ENCODE data around the gene BICD1. TPM values are rescaled to one million over a fixed set of nuclear protein-coding genes. Genes with fewer than 3 reads are reported as not detected.

Gene BICD1
- polyA plus RNA-seq, 1 donor = 9.0 TPM

DNA sequence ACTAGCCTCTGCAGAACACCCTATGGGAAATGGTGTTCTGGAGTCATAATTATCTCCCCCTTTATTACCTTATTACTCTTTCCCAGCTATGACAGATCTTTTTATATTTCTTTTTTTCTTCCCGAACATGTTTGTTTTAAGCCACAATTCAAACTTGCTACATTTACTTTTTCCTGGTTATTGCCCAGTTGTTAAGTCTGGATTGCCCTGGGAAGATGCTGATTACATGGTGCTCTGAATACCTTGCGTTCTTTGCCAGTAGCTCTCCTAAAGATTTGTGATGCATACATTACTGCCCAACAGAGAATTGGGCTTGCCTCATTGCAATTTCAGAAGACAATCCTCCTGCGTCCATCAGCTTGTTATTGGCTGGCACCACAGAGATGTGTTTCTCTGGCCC lies 174.5 kb downstream of the BICD1 start:
- no peak for DNase-seq (ENCODE audit: low read depth)

DNA sequence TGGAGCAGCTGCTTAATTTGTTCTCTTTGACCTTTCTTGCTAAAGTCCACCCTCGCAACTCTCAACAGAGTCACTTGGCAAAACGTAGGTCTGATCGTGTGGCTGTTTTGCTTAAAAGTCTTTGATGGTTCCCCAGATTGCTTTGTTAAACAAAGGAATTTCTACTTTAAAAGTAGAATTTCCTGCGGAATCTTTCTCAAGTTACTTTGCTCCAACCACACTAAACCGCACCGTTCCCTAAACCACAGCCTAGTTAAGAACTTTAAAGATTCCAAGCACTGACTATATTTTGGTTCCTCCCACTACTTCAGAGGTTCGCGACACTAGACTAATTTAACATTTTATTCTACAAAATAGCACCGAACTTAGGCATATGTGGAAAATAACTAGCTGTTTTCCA lies 177.9 kb downstream of the BICD1 start:
- no peak for DNase-seq (ENCODE audit: low read depth)

DNA sequence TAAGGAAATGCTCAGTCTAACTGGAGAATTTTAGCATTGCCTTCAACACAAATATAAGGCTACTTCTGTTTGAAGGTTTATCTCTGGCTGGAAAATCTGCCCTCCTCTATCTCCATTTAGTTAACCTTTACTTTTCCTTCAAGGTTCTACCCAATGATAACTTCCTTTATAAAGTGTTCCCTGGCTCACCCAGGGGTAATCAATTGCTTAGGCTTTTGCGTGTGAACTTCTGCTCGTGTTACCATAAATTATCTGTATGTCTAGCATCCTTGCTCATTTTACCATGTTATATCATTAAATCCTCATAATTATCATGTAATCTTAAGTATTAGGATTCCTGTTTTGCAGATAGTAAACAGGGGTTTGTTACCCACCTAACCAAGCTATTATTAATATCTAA lies 178.4 kb downstream of the BICD1 start:
- DNase-seq (ENCODE audit: low read depth) = no peak

DNA sequence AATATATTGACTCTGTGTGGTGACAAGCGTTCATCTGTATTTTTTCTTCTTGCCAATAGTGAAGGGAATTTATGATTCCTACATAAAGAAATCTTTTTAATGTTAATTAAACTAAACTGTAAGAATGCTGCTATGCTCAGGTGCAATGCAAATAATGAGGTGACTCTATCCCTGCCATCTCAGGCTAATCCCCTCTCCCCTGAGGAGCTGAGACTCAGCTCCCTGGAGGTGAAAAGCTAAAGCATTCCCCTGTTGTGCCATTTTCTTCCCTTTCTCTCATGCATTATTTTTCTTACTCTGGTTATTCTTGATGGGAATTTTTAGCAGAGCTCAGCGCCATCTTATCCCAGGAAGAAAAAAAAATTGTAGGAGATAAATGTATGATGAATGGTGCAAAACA lies 178.8 kb downstream of the BICD1 start:
- DNase-seq (ENCODE audit: low read depth) = no peak

DNA sequence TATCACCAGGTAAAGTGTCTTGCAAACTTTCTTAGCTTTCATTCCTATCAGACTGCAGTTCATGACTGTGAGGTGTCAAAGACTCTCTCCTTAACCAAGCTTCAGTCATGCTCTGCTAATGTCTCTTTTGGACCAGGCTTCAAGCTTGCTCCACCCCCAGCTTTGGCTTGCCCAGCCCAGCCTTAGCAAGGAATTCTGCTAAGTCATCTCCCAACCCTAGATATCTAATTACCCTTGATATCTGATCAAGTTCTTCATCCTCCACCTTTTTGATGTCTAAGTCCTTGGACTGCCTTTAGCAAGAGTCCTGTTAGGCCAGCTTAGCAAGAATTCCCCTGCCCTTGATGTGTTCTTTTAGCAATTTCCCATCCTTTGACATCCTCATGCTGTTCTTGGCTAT lies 183.8 kb downstream of the BICD1 start:
- DNase-seq (ENCODE audit: low read depth) = no peak

DNA sequence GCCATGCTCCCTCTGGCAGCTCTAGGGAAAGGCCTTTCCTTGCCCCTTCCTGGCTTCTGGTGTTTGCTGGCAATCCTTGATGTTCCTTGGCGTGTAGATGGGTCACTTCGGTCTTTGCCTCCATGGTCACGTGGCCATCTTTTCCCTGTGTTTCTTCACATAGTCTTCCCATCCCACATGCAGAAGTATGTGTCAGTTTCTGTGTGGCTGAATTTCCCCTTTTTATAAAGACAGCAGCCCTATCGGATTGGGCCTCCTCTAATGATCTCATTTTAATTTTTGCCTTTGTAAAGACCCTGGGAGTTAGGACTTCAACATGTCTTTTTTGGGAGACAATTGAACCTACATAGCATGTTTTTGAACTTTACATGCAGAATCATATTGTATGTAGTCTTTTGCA lies 185.5 kb downstream of the BICD1 start:
- no peak for DNase-seq (ENCODE audit: low read depth)

DNA sequence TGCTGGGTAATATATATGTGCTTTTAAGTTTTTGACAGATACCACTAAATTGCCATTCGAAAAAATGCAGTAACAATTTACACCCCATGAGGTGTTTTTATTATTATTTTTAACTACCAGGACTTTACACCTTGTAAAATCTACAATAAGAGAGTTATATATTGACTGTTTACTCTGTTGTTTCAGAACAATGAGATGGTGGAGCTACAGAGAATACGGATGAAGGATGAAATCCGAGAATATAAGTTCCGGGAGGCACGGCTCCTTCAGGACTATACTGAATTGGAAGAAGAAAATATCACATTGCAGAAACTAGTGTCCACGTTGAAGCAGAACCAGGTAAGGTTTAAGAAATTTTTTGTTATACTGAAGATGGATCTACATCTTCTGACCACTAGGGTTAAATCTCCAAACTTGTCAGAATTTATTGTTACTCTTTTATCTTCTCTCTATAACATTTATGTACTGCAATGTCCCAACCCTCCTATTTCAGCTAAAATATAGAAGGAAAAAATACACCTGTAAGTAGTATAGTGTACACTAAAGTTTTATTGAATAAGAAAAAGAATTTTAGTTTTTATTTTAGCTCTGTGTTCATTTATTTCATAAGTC lies 187.3 kb downstream of the BICD1 start:
- no peak for DNase-seq (ENCODE audit: low read depth)

DNA sequence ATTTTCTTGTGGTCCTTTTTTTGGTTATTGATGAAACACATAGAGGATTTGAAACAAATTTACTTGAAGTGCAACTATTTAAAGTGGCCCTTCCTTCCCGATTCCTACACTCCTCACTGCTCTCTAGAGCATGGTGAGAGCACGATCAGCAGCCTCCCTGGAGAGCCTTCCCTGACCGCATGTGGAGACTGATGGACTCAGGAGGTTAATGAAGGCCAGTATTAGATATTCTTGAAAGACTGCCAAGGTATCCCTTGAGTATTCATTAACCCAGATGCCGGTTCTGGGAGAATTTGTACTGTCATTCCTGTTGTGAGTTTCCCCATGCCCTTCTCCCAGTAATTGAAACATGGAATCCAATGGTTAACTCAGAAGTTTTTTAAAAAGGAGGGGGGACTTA lies 189.9 kb downstream of the BICD1 start:
- no peak for DNase-seq (ENCODE audit: low read depth)

DNA sequence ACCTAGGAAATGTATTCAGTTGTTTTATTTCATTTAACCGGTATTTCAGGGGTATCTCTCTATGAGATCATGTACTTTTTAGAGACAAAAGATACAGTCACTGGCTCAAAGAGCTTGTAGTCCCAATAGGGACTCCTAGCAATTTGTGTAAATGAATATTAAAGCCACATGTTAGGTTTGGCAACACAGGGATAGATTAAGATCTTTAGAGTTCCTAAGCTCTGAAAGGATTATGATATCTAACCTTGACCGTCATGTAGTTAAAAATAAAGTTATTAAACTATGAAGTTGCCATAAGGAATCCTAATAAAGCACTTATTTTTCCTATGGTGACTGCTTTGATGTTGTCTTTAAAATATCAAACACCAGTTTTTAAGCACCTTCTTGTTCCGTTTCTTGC lies 192.3 kb downstream of the BICD1 start:
- no peak for DNase-seq (ENCODE audit: low read depth)

DNA sequence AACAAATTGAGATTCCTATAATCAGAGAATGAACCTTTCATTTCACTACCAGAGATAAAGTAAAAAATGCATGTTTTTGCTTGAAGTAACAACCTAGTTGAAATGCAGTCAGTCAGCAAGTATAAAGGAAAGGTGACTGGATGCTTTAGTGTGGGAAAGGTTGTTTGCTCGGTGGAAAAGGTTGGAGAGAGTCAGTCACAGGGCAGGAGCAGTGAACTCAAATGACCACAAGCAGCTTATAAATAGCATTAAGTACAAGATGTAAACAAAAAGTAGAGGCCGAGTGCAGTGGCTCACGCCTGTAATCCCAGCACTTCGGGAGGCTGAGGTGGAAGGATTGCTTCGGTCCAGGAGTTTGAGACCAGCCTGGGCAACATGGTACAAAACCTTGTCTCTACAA lies 194.6 kb downstream of the BICD1 start:
- DNase-seq (ENCODE audit: low read depth) = no peak

DNA sequence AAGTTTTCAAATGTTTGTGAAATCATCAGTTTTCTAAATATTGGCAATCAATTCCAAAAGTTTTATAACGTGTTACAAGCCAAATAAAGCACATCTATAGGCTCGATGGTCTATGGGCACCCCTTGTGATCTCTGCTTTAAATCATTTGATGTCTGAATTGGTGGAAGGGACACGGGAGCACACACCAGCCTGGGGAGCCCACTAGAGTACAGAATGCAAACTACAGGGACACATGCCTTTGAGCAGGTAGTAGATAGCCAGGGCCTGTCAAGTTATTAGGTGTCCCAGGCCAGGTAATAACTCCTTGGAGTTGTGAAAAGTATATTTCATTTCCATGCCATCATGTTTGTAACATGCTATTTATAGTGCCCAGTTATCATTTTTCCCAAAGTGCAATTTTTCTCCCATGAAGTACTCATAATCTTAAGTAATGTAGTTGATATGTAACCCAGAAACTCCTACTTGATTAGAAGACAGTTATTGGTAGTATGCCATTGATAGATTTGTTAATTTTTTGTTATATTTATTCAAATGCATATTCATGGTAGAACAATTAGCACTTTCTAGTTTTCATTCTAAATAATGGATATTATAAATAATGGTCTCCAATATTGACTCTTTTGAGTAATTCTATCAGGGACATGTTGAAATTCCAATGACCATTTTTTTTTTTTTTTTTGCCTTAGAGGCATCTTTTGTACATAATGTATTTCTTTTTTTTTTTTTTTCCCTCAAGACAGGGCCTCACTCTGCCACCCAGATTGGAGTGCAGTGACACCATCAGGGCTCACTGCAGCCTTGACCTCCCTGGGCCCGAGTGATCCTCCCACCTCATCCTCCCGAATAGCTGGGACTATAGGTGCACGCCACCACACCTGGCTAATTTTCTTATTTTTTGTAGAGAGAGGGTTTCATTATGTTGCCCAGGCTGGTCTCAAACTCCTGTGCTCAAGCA lies 195.8 kb downstream of the BICD1 start:
- DNase-seq (ENCODE audit: low read depth) = no peak

DNA sequence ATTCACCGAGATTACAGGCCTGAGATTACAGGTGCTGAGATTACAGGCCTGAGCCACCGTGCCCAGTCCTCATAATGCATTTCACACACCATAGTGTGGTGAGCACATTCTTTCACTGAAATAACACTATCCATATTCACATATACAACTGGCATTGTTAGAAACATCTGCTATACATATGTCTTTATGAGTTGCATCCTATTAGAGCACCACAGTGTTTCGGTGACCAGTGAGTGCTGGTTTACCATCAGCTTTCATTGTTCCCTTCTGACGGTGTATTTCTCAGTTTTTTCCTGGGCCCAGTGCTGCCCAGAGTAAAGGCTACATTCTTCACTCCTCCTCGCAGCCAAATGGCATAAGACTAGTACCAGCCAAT lies 196.5 kb downstream of the BICD1 start:
- no peak for DNase-seq (ENCODE audit: low read depth)

DNA sequence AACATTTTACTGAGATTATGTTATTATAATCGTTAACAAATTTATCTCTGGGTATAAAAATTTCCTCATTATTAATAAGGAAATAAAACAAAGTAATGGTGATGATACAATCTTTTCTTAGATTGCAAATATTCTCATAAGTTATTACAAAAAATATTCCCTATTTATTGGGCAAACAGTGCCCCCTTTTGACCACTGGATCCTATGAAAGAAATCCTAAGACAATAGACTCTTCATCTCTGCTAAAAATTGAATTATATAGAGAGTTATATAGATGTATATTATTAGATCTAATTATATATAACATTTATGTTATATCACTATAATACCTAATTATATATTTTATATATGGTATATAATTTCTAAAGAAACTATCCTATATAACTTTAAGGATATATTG lies 198.5 kb downstream of the BICD1 start:
- no peak for DNase-seq (ENCODE audit: low read depth)

DNA sequence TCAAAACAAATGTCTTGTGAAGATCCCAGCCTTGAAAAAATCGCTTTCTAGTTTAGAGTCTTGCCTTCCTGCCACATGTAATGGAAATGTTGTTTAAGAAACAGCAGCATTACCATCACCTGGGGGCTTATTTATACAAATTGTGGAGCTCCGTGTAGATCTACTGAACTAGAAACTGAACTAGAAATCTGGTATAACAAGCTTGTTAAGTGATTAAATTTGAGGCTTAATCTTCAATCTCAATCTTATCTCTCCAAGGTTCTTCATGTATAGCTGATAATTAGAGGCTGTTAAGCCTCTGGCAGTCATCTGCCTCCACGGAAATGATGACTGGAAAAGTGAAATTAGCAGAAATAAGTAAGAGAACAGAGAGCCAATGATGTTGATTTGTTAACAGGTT lies 200.7 kb downstream of the BICD1 start:
- DNase-seq (ENCODE audit: low read depth) = no peak

DNA sequence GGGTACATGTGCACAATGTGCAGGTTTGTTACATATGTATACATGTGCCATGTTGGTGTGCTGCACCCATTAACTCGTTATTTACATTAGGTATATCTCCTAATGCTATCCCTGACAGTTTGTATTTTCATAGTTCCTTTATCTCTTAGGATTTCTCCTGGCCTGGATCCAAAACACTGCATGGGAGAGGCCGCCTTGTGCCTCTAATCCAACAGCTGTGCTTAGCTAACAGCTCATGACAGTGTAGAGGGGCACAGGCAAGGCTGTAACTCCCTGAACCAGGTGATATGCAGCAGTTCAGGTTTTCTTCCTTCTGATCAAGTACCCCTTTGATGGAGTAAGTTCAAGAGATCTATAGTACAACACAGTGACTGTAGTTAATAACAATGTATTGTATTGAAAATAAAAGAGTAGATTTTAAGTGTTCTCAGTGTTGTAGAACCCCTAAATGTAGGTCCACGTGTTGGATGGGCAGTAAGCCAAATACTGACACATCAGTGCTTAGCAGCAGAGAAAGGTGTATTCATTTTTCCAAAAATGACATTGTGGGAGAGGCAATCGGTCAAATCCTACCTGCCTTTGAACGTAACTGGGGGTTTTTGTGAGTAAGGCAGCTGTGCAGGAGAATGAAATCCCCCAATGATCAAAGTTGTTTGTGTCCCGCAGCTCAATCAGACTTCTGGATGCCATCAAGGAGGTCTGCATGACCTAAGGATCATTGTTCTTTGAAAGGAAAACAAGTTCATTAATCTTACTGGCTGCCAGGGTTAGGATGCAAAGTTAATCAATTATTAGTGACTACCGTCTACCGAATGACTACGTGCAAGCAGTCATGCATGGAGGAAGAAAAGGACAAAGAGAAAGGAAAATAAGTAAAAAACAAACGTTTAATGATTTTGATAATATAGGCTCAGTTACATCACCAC lies 203.4 kb downstream of the BICD1 start:
- DNase-seq (ENCODE audit: low read depth) = no peak

DNA sequence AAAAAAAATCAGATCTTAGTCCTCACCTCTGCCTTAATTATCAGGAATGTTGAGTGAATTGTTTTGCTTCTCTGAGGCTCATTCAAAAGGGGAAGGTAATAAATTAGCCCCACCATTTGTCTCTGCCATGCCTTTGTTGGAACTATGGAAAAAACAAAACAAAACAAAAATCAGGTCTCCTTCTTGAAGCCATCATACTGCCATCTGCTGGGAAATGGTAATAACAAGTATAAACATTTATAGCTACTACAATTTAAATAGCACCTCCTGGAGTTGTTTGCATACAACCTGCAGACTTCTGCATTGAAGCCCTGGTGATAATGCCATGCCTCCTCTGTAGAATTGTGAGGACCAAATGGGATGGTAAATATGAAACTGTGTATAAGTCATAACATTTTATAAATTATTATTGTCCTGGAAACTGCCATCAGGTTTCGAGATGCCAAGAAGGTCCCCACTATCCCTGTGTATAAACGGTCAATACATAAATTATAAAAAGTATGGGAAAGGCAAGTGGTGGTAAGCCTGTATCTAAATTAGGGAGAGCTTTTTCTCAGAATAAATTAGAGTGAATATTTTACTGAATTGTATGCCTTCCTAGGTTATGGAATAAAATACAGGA lies 205.5 kb downstream of the BICD1 start:
- peak; percentile 38 for DNase-seq (ENCODE audit: low read depth)

DNA sequence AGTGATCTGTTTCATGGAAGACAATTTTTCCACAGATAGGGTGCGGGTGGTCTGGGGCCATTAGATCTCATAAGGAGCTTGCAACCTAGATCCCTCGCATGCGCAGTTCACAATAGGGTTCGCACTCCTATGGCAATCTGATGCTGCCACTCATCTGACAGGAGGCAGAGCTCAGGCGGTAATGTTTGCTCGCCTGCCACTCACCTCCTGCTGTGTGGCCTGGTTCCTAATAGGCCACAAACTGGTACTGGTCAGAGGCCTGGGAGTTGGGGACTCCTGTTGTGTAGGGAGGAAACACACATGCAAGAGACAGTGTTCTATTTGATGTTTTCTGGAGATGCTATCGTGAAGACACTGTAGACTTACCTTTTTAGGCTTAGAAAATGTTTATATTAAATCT lies 215.7 kb downstream of the BICD1 start:
- DNase-seq (ENCODE audit: low read depth) = no peak

DNA sequence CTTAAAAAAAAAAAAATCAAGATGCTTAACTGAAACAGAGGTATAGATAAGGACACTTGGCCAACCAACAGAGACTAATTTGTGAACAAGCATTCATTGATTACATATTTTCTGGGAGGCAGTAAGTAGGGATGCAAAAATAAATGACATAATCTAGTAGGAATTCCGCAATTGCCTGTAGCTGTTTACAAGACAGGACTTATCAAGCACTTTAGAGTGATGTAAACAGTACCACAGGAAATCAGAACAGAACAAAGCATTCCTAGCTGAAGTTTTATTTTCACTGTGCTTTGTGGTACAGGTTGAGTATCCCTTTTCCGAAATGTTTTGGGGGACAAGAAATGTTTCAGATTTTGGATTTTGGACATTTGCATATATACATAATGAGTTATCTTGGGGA lies 224.5 kb downstream of the BICD1 start:
- DNase-seq (ENCODE audit: low read depth) = no peak

DNA sequence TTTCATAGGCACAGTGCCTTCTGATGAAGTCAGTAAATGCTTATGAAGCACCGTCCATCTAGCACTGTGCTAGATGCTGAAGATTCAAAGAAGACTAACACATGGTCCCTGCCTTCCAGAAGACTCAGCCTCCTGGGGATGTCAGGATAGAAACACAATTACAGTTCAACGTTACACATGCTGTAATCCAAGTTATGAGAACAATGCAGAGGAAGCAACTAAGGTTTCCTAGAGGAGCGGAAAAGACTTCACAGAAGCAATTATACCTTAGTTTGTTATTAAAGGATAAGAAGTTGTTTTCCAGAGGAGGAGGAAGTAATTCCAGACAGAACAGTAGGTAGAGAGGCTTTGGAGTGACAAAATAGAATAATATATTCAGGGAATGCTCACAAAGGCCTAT lies 225.8 kb downstream of the BICD1 start:
- DNase-seq (ENCODE audit: low read depth) = no peak

DNA sequence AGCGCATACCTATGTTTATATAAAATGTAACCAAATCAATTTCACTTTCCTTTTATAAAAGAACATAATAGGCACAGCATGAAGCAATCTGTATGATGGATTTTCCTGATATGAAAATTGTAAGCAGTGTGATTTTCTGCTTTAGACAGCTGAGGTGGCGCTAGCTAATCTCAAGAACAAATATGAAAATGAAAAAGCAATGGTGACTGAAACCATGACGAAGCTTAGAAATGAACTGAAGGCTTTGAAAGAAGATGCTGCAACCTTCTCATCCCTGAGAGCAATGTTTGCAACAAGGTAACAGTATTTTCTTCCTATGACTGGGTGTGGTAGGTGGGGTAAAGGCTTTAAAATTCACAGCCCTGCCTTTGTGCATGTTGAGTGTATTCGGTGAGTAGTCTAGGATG lies 227.7 kb downstream of the BICD1 start:
- no peak for DNase-seq (ENCODE audit: low read depth)

DNA sequence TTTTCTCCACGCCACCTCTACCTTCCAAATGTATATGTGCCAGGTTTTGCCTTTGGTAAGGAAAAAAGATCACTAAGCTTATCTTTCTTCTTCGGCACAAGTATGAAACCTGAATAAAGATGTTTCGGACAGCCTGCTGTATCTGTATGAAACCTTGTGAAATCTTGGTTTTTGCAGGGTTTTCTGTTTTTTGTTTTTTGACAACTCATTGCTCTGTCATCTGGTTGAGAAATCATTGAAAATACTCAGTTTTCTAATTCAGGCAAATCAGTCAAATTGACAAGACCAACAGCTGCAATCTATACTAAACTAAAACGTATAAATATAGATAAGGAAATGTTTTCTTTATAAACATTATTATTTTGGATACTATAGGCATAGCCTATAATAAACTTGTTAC lies 229.6 kb downstream of the BICD1 start:
- no peak for DNase-seq (ENCODE audit: low read depth)

DNA sequence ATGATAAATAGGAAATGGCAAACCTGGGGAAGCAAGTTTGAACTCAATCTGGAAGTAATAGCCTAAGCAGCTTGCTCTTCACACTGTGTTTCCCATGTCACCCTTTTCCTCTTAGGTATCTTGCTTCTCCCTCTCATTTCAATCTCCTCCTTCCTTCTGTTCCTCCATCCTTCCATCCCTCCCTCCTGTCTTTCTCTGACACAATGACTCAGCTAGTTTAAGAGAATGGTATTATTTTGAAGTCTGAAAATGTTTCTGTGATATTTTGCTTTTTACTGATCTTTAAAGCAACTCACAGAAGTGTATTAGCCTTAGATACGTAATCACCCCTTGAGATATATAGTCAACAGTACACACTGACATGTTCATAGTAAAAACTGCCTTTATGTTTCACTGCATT lies 236.8 kb downstream of the BICD1 start:
- no peak for DNase-seq (ENCODE audit: low read depth)
